Peyer's patch (tissue), 4 donors: ENCODE measurements around the gene CDH3.

Source experiments
- POLR2A ChIP-seq, 2 donors: fragments of 450-650 bp; IDR thresholded peaks; one replicate each; pipeline ENCODE4 v1.5.1; 2017; ENCODE audit warnings: antibody characterized with exemption in 2 of 2, mild to moderate bottlenecking in 2 of 2, moderate library complexity in 2 of 2
- TF ChIP-seq, protein P1 (sequence below), 6 experiments: fragments of 450-650 bp in 4 of 6; fragments of 200-600 bp in 2 of 6; sonication (generic) in 1 of 6; IDR thresholded peaks; one replicate each; pipeline ENCODE4 v1.5.1; 2017 to 2019; ENCODE audit warnings: antibody characterized with exemption in 6 of 6, mild to moderate bottlenecking in 3 of 6, moderate library complexity in 1 of 6

DNA sequence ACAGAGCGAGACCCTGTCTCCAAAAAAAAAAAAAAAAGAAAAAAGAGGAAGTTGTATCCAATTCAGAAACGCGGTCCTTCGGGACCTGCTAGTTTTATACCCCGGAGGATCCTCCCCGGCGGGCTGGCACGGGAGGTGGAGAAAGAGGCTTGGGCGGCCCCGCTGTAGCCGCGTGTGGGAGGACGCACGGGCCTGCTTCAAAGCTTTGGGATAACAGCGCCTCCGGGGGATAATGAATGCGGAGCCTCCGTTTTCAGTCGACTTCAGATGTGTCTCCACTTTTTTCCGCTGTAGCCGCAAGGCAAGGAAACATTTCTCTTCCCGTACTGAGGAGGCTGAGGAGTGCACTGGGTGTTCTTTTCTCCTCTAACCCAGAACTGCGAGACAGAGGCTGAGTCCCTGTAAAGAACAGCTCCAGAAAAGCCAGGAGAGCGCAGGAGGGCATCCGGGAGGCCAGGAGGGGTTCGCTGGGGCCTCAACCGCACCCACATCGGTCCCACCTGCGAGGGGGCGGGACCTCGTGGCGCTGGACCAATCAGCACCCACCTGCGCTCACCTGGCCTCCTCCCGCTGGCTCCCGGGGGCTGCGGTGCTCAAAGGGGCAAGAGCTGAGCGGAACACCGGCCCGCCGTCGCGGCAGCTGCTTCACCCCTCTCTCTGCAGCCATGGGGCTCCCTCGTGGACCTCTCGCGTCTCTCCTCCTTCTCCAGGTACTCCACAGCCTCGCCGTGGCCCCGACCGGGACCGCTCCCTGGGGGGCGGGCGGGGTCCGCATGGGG is at the start of gene CDH3:
- no peak for TF ChIP-seq POLR2A (IDR thresholded peaks at IDR 0.05)
- TF ChIP-seq, protein P1, sequence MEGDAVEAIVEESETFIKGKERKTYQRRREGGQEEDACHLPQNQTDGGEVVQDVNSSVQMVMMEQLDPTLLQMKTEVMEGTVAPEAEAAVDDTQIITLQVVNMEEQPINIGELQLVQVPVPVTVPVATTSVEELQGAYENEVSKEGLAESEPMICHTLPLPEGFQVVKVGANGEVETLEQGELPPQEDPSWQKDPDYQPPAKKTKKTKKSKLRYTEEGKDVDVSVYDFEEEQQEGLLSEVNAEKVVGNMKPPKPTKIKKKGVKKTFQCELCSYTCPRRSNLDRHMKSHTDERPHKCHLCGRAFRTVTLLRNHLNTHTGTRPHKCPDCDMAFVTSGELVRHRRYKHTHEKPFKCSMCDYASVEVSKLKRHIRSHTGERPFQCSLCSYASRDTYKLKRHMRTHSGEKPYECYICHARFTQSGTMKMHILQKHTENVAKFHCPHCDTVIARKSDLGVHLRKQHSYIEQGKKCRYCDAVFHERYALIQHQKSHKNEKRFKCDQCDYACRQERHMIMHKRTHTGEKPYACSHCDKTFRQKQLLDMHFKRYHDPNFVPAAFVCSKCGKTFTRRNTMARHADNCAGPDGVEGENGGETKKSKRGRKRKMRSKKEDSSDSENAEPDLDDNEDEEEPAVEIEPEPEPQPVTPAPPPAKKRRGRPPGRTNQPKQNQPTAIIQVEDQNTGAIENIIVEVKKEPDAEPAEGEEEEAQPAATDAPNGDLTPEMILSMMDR (IDR thresholded peaks at IDR 0.05), result no peak
